IMR-90 (cell line): ENCODE results near the gene WASF3. TPM values are rescaled to one million over a fixed set of nuclear protein-coding genes. Genes with fewer than 3 reads are reported as not detected.

Experiments
- ATAC-seq: fragments of 200-7000 bp; cut with Tn5 transposase; 2 replicates; pipeline ENCODE4 v1.9.1; 2020; ENCODE audit warnings: low read depth, mild to moderate bottlenecking, moderate library complexity
- BruUV-seq: library from RNA; stranded (reverse); fragments of 400-500 nt; replicated peaks from 2 replicates; lab custom pipeline; 2021; lab: Mats Ljungman, UMichigan
- CTCF ChIA-PET: fragments of 300-600 bp; formaldehyde crosslinking; extraction: SDS; loops from one replicate; lab custom pipeline; 2021; ENCODE audit warnings: antibody characterized with exemption; lab: Yijun Ruan, JAX
- POLR2A ChIA-PET: fragments of 300-600 bp; sonication (Branson Sonifier 250); formaldehyde crosslinking; loops from one replicate; lab custom pipeline; 2022; ENCODE audit warnings: antibody characterized with exemption; ENCODE audit not compliant: unreplicated experiment; lab: Charles Lee
- DNase-seq: peaks from one replicate; pipeline ENCODE4 v3.0.0; 2013
- H2AFZ ChIP-seq: replicated peaks from 2 replicates; pipeline ENCODE3; 2013; ENCODE audit warnings: low read length, mild to moderate bottlenecking; ENCODE audit not compliant: poor library complexity
- H2AK5ac ChIP-seq: 2 replicates; pipeline ENCODE4 v1.6.1; 2013; ENCODE audit warnings: low read depth, low read length, inconsistent platforms
- H2AK9ac ChIP-seq: replicated peaks from 2 replicates; pipeline ENCODE3; 2013; ENCODE audit warnings: mild to moderate bottlenecking, low read depth, low read length, moderate library complexity; ENCODE audit not compliant: poor library complexity
- H2BK120ac ChIP-seq: 2 replicates; pipeline ENCODE4 v1.6.1; 2013; ENCODE audit warnings: low read depth, low read length, inconsistent platforms
- H2BK15ac ChIP-seq: 3 replicates; pipeline ENCODE4 v1.6.1; 2013; ENCODE audit warnings: low read depth, low read length, inconsistent platforms
- H2BK20ac ChIP-seq: 2 replicates; pipeline ENCODE4 v1.6.1; 2013; ENCODE audit warnings: low read depth, mild to moderate bottlenecking, inconsistent platforms, low read length, moderate library complexity
- H2BK5ac ChIP-seq: 2 replicates; pipeline ENCODE4 v1.6.1; 2013; ENCODE audit warnings: mild to moderate bottlenecking, low read depth, low read length, inconsistent platforms; ENCODE audit not compliant: poor library complexity, severe bottlenecking
- H3K14ac ChIP-seq: replicated peaks from 2 replicates; pipeline ENCODE4 v1.6.1; 2013; ENCODE audit warnings: low read depth, low read length, inconsistent platforms
- H3K18ac ChIP-seq: 2 replicates; pipeline ENCODE4 v1.6.1; 2013; ENCODE audit warnings: low read depth, low read length, control low read depth
- H3K23ac ChIP-seq: 2 replicates; pipeline ENCODE4 v1.6.1; 2013; ENCODE audit warnings: low read depth, low read length, inconsistent platforms
- H3K27ac ChIP-seq: 2 replicates; pipeline ENCODE4 v1.5.1; 2013; ENCODE audit warnings: mild to moderate bottlenecking, control low read depth, low read length; ENCODE audit not compliant: insufficient read depth
- H3K27me3 ChIP-seq: 2 replicates; pipeline ENCODE4 v1.6.1; 2013; ENCODE audit warnings: low read length; ENCODE audit not compliant: control insufficient read depth, insufficient read depth
- H3K36me3 ChIP-seq: 2 replicates; pipeline ENCODE4 v1.6.1; 2013; ENCODE audit warnings: low read length, mixed read lengths; ENCODE audit not compliant: control insufficient read depth, insufficient read depth
- H3K4ac ChIP-seq: 2 replicates; pipeline ENCODE4 v1.6.1; 2013; ENCODE audit warnings: low read depth, low read length, inconsistent platforms
- H3K4me1 ChIP-seq: 2 replicates; pipeline ENCODE4 v1.6.1; 2013; ENCODE audit warnings: low read length, mixed read lengths; ENCODE audit not compliant: control insufficient read depth, insufficient read depth
- H3K4me2 ChIP-seq: 2 replicates; pipeline ENCODE4 v1.6.1; 2013; ENCODE audit warnings: low read depth, mild to moderate bottlenecking, control low read depth, low read length, moderate library complexity
- H3K4me3 ChIP-seq: 2 replicates; pipeline ENCODE4 v1.5.1; 2013; ENCODE audit warnings: low read depth, mild to moderate bottlenecking, control low read depth, low read length, moderate library complexity; ENCODE audit not compliant: insufficient read depth
- H3K56ac ChIP-seq: 2 replicates; pipeline ENCODE4 v1.6.1; 2013; ENCODE audit warnings: low read length, inconsistent platforms; ENCODE audit not compliant: insufficient read depth; ENCODE audit errors: extremely low read depth
- H3K79me1 ChIP-seq, 2 experiments: 2 replicates each; pipeline ENCODE4 v1.6.1; 2013; ENCODE audit warnings: low read length in 2 of 2, inconsistent platforms in 1 of 2, low read depth in 1 of 2
- H3K9ac ChIP-seq: 2 replicates; pipeline ENCODE4 v1.6.1; 2013; ENCODE audit warnings: low read depth, low read length, control low read depth
- H3K9me1 ChIP-seq: 2 replicates; pipeline ENCODE4 v1.6.1; 2013; ENCODE audit warnings: low read length, inconsistent platforms; ENCODE audit not compliant: insufficient read depth
- H3K9me3 ChIP-seq: 2 replicates; pipeline ENCODE4 v1.6.1; 2013; ENCODE audit warnings: low read length; ENCODE audit not compliant: control insufficient read depth, insufficient read depth
- H4K20me1 ChIP-seq: 2 replicates; pipeline ENCODE4 v1.6.1; 2013; ENCODE audit warnings: low read length, inconsistent platforms; ENCODE audit not compliant: insufficient read depth
- H4K5ac ChIP-seq: 2 replicates; pipeline ENCODE4 v1.6.1; 2013; ENCODE audit warnings: mild to moderate bottlenecking, low read depth, low read length, control low read depth
- H4K8ac ChIP-seq, 2 experiments: 2 replicates each; pipeline ENCODE4 v1.6.1; 2013; ENCODE audit warnings: low read depth in 2 of 2, low read length in 2 of 2, control low read depth in 1 of 2, inconsistent platforms in 1 of 2
- H4K91ac ChIP-seq: 2 replicates; pipeline ENCODE4 v1.6.1; 2013; ENCODE audit warnings: low read depth, low read length, inconsistent platforms; ENCODE audit not compliant: insufficient read depth
- BHLHE40 ChIP-seq: fragments of 150-350 bp; IDR thresholded peaks from 2 replicates; pipeline ENCODE4 v1.6.1; 2016; ENCODE audit warnings: mild to moderate bottlenecking, low read depth, low read length
- CEBPB ChIP-seq: IDR thresholded peaks from 2 replicates; pipeline ENCODE4 v1.6.1; 2012; ENCODE audit warnings: low read depth, low read length, improper control_type of control experiment
- CHD1 ChIP-seq: IDR thresholded peaks from 2 replicates; pipeline ENCODE4 v1.6.1; 2012; ENCODE audit warnings: low read depth, low read length, improper control_type of control experiment
- CTCF ChIP-seq: conservative IDR thresholded peaks from 2 replicates; pipeline ENCODE4 v1.5.1; 2012; ENCODE audit warnings: mild to moderate bottlenecking, low read depth, low read length, improper control_type of control experiment
- ELK1 ChIP-seq: fragments of 150-350 bp; IDR thresholded peaks from 2 replicates; pipeline ENCODE4 v1.6.1; 2016; ENCODE audit warnings: low read depth, mild to moderate bottlenecking, low read length, moderate library complexity, borderline replicate concordance
- FOS ChIP-seq: fragments of 150-350 bp; IDR thresholded peaks from 2 replicates; pipeline ENCODE4 v1.6.1; 2016; ENCODE audit warnings: low read depth, low read length
- MAFK ChIP-seq: IDR thresholded peaks from 2 replicates; pipeline ENCODE4 v1.6.1; 2012; ENCODE audit warnings: low read depth, low read length, improper control_type of control experiment
- MAZ ChIP-seq: IDR thresholded peaks from 2 replicates; pipeline ENCODE4 v1.6.1; 2012; ENCODE audit warnings: low read depth, mild to moderate bottlenecking, low read length, improper control_type of control experiment, moderate library complexity, borderline replicate concordance
- MXI1 ChIP-seq: IDR thresholded peaks from 2 replicates; pipeline ENCODE4 v1.6.1; 2012; ENCODE audit warnings: low read depth, mild to moderate bottlenecking, low read length, moderate library complexity, borderline replicate concordance
- NFE2L2 ChIP-seq: fragments of 150-350 bp; IDR thresholded peaks from 2 replicates; pipeline ENCODE4 v1.6.1; 2016; ENCODE audit warnings: low read depth, mild to moderate bottlenecking, low read length
- POLR2A ChIP-seq: IDR thresholded peaks from 2 replicates; pipeline ENCODE4 v1.6.1; 2012; ENCODE audit warnings: mild to moderate bottlenecking, low read depth, low read length
- RAD21 ChIP-seq: IDR thresholded peaks from 2 replicates; pipeline ENCODE4 v1.6.1; 2012; ENCODE audit warnings: low read length, improper control_type of control experiment
- RCOR1 ChIP-seq: IDR thresholded peaks from 2 replicates; pipeline ENCODE4 v1.6.1; 2012; ENCODE audit warnings: mild to moderate bottlenecking, low read length, improper control_type of control experiment; ENCODE audit not compliant: insufficient replicate concordance
- RFX5 ChIP-seq: IDR thresholded peaks from 2 replicates; pipeline ENCODE4 v1.8.0; 2012; ENCODE audit warnings: low read depth, mild to moderate bottlenecking, low read length, moderate library complexity
- SMC3 ChIP-seq: fragments of 150-350 bp; IDR thresholded peaks from 2 replicates; pipeline ENCODE4 v1.6.1; 2016; ENCODE audit warnings: low read depth, mild to moderate bottlenecking, antibody characterized with exemption, low read length, moderate library complexity
- USF2 ChIP-seq: fragments of 150-350 bp; IDR thresholded peaks from 2 replicates; pipeline ENCODE4 v1.6.1; 2017; ENCODE audit warnings: mild to moderate bottlenecking, antibody characterized with exemption, low read length, low read depth
- WGBS, 2 experiments: methylation state at CpG; one replicate each; pipeline versions ENCODE4 v1.1.5 to v1.1.7; 2013; ENCODE audit warnings: missing lambda C conversion rate in 2 of 2; ENCODE audit not compliant: insufficient read length in 1 of 2; ENCODE audit errors: extremely low coverage in 2 of 2; 5-methylcytosine and 5-hydroxymethylcytosine counted together
- dilution Hi-C: fragments of 300-500 bp; cut with HindIII; formaldehyde crosslinking; loops from one replicate; pipeline ENCODE4 v1.14.3; 2018; ENCODE audit warnings: low sequenced_read_pairs; ENCODE audit not compliant: unreplicated experiment
- in situ Hi-C: fragments of 300-500 bp; cut with MboI; formaldehyde crosslinking; loops from 3 replicates; pipeline ENCODE4 v1.14.3; 2019; ENCODE audit warnings: low sequenced_read_pairs, inconsistent platforms, mixed read lengths
- intact Hi-C: fragments of 100-400 bp; cut with micrococcal nuclease; formaldehyde crosslinking; loops from 2 replicates; pipeline ENCODE4 v1.10.0; 2022
- polyA plus RNA-seq, 3 experiments: library from polyadenylated mRNA; depleted of rRNA; stranded (reverse); fragments of >200 nt; gene quantifications; 2 replicates each; pipeline ENCODE4 v1.2.3, GENCODE V29; 2012; ENCODE audit warnings: low replicate concordance in 1 of 3
- total RNA-seq: library from RNA; depleted of rRNA; stranded (reverse); fragments of >200 nt; gene quantifications from 2 replicates; pipeline ENCODE4 v1.2.3, GENCODE V29; 2012

Gene WASF3
- total and polyA plus RNA-seq, 2 of the 4 experiments (the other 2 are of a cell fraction), result 4.3 to 11.4 TPM

GRCh38 chr13:26726684-26727083, 169.2 kb downstream of the WASF3 start:
- ChIA-PET POLR2A (no interaction called here), CTCF (interaction anchor here (0.6 kb wide), 1 partner anchor 18 kb away, joined by 4 read pairs; no protein-coding TSS in a partner anchor)
- in situ Hi-C loops, result no loop called here
- Histone ChIP-seq H4K8ac (no peak overlapping the region), H3K4me2 (no peak overlapping the region), H3K9ac (no peak overlapping the region), H3K9me3 (no peaks in the 10 kb centered on the region), H2AK9ac (no peak overlapping the region), H3K14ac (no peak overlapping the region), H3K4me1 (no peaks in the 10 kb centered on the region), H2BK5ac (no peak overlapping the region), H3K9me1 (no peaks in the 10 kb centered on the region), H3K4me3 (no peak overlapping the region), H3K23ac (no peak overlapping the region), H3K36me3 (no peaks in the 10 kb centered on the region), H2BK120ac (no peak overlapping the region), H2AFZ (no peak overlapping the region), H3K27ac (no peak overlapping the region), H3K27me3 (peaks cover 2% of the 10 kb centered on the region; the same call in 1 of the 2 replicates), H3K4ac (no peak overlapping the region), H4K91ac (no peak overlapping the region), H4K20me1 (no peaks in the 10 kb centered on the region), H3K18ac (no peak overlapping the region), H2AK5ac (no peak overlapping the region), H3K79me1 (no peaks in the 10 kb centered on the region), H3K56ac (no peak overlapping the region), H4K5ac (no peak overlapping the region), H2BK15ac (no peak overlapping the region), H2BK20ac (no peak overlapping the region)
- ATAC-seq (no peak), DNase-seq (no peak)
- no TSS peak for BruUV-seq
- intact Hi-C loops, result no loop called here
- dilution Hi-C loops, result no loop called here
- TF ChIP-seq NFE2L2 (no peak), RCOR1 (no peak), ELK1 (no peak), MAFK (no peak), RFX5 (no peak), POLR2A (no peak), CTCF (no peak), CEBPB (no peak), RAD21 (no peak), SMC3 (no peak), CHD1 (no peak), BHLHE40 (no peak), MAZ (no peak), MXI1 (no peak), USF2 (no peak), FOS (no peak)
- WGBS, 2 experiments, result no CpG with 5 or more reads among the region's 8 CpGs
